ENCODE data around the gene NCF1.
A peak's percentile ranks its signal among the peaks of the same experiment; 100 is the strongest.
"Not testable (repeated sequence)": the region's sequence is repeated elsewhere in the genome, so short reads cannot be mapped to it uniquely, and the experiment has no call there.

Gene NCF1

GRCh38 chr7:74788369-74789150, 14.7 kb downstream of the NCF1 start:
- DNase-seq (ENCODE audit: low spot score) = peak; percentile 94

GRCh38 chr7:74789200-74789736, 15.5 kb downstream of the NCF1 start:
- not testable (repeated sequence) for DNase-seq (ENCODE audit: low spot score)

GRCh38 chr7:74797848-74798622, 24.2 kb downstream of the NCF1 start:
- DNase-seq (ENCODE audit: low spot score) = not testable (repeated sequence)

GRCh38 chr7:74798644-74799043, 24.8 kb downstream of the NCF1 start:
- not testable (repeated sequence) for DNase-seq (ENCODE audit: low spot score)

- not testable (repeated sequence) for DNase-seq (ENCODE audit: low spot score)
Observed at GRCh38 chr7:74815882-74816281, 42.1 kb downstream of the NCF1 start.

- not testable (repeated sequence) for DNase-seq (ENCODE audit: low spot score)
Observed at GRCh38 chr7:74820146-74820805, 46.5 kb downstream of the NCF1 start.

GRCh38 chr7:74821259-74821658, 47.4 kb downstream of the NCF1 start:
- not testable (repeated sequence) for DNase-seq (ENCODE audit: low spot score)

- not testable (repeated sequence) for DNase-seq (ENCODE audit: low spot score)
Observed at GRCh38 chr7:74829959-74830358, 56.1 kb downstream of the NCF1 start.

GRCh38 chr7:74830411-74830810, 56.6 kb downstream of the NCF1 start:
- DNase-seq (ENCODE audit: low spot score) = not testable (repeated sequence)
